Measurements from ENCODE around the gene FOXN4. TPM values are rescaled to one million over a fixed set of nuclear protein-coding genes. Genes with fewer than 3 reads are reported as not detected.

The FOXN4 gene
- total and polyA plus RNA-seq, 2 experiments from 2014 or later, result not detected

GRCh38 chr12:109256011-109256410 lies 53.1 kb downstream of the FOXN4 start:
- no peak overlapping the region for H3K4me3 ChIP-seq
- DNase-seq, result no peak
- H3K79me2 ChIP-seq (ENCODE audit: insufficient read depth), result no peaks in the 10 kb centered on the region
- no peaks in the 10 kb centered on the region for H3K36me3 ChIP-seq (ENCODE audit: low read depth)
- no peak overlapping the region for H2AFZ ChIP-seq
- in situ Hi-C loops (cut with MboI), result no loop called here
- H3K4me1 ChIP-seq (ENCODE audit: insufficient read depth), result no peaks in the 10 kb centered on the region
- TF ChIP-seq EZH2phosphoT487 (IDR thresholded peaks at IDR 0.05; ENCODE audit: insufficient read depth, low read depth), result no peak
- no peak for TF ChIP-seq EZH2 (IDR thresholded peaks at IDR 0.05; ENCODE audit: insufficient read depth, poor library complexity, severe bottlenecking)
- no peaks in the 10 kb centered on the region for H4K20me1 ChIP-seq (ENCODE audit: insufficient read depth)
- no peak overlapping the region for H3K27ac ChIP-seq
- WGBS, 2 experiments (ENCODE audit: low coverage in 1 of 2, low lambda C conversion rate in 2 of 2, missing lambda C conversion rate in 2 of 2), result 71 to 72% methylated on average over 8 of the region's 8 CpGs
- no peak overlapping the region for H3K9ac ChIP-seq
- no peaks in the 10 kb centered on the region for H3F3A ChIP-seq (ENCODE audit: insufficient read depth)
- H3K9me2 ChIP-seq (ENCODE audit: insufficient read depth), result no peaks in the 10 kb centered on the region
- H3K27me3 ChIP-seq (replicated peaks; ENCODE audit: insufficient read depth), result no peaks in the 10 kb centered on the region
- no peak overlapping the region for H3K4me2 ChIP-seq (ENCODE audit: unreplicated experiment)
- H3K9me3 ChIP-seq (ENCODE audit: low read depth), result no peaks in the 10 kb centered on the region

GRCh38 chr12:109255377-109255776 lies 53.7 kb downstream of the FOXN4 start:
- WGBS, 2 experiments (ENCODE audit: low coverage in 1 of 2, low lambda C conversion rate in 2 of 2, missing lambda C conversion rate in 2 of 2), result 81 to 83% methylated on average over 5 of the region's 5 CpGs
- Histone ChIP-seq H3K9me3 (ENCODE audit: low read depth) (no peaks in the 10 kb centered on the region), H3K36me3 (ENCODE audit: low read depth) (no peaks in the 10 kb centered on the region)

GRCh38 chr12:109253913-109254544 lies 55.1 kb downstream of the FOXN4 start:
- Histone ChIP-seq H3K9ac (no peak overlapping the region), H3K9me2 (ENCODE audit: insufficient read depth) (no peaks in the 10 kb centered on the region), H3K79me2 (ENCODE audit: insufficient read depth) (no peaks in the 10 kb centered on the region), H3K27me3 (replicated peaks; ENCODE audit: insufficient read depth) (no peaks in the 10 kb centered on the region), H3K4me1 (ENCODE audit: insufficient read depth) (no peaks in the 10 kb centered on the region), H3F3A (ENCODE audit: insufficient read depth) (no peaks in the 10 kb centered on the region), H3K36me3 (ENCODE audit: low read depth) (no peaks in the 10 kb centered on the region), H2AFZ (no peak overlapping the region), H3K9me3 (ENCODE audit: low read depth) (no peaks in the 10 kb centered on the region), H3K4me2 (ENCODE audit: unreplicated experiment) (no peak overlapping the region), H3K4me3 (no peak overlapping the region), H3K27ac (no peak overlapping the region), H4K20me1 (ENCODE audit: insufficient read depth) (no peaks in the 10 kb centered on the region)
- DNase-seq, result no peak
- in situ Hi-C loops (cut with MboI), result no loop called here
- 72% methylated on average over 7 of the region's 7 CpGs for WGBS, 2 experiments (ENCODE audit: low coverage in 1 of 2, low lambda C conversion rate in 2 of 2, missing lambda C conversion rate in 2 of 2)
- TF ChIP-seq EZH2phosphoT487 (IDR thresholded peaks at IDR 0.05; ENCODE audit: insufficient read depth, low read depth) (no peak), EZH2 (IDR thresholded peaks at IDR 0.05; ENCODE audit: insufficient read depth, poor library complexity, severe bottlenecking) (no peak)

More at GRCh38 chr12:109255377-109255776, 53.7 kb downstream of the FOXN4 start:
- Histone ChIP-seq H3K4me3 (no peak overlapping the region), H3F3A (ENCODE audit: insufficient read depth) (no peaks in the 10 kb centered on the region), H2AFZ (no peak overlapping the region), H4K20me1 (ENCODE audit: insufficient read depth) (no peaks in the 10 kb centered on the region), H3K4me2 (ENCODE audit: unreplicated experiment) (no peak overlapping the region), H3K9me2 (ENCODE audit: insufficient read depth) (no peaks in the 10 kb centered on the region), H3K9ac (no peak overlapping the region), H3K27me3 (replicated peaks; ENCODE audit: insufficient read depth) (no peaks in the 10 kb centered on the region), H3K4me1 (ENCODE audit: insufficient read depth) (no peaks in the 10 kb centered on the region), H3K79me2 (ENCODE audit: insufficient read depth) (no peaks in the 10 kb centered on the region), H3K27ac (no peak overlapping the region)
- in situ Hi-C loops (cut with MboI), result no loop called here
- DNase-seq, result peak; percentile 7
- no peak for TF ChIP-seq EZH2phosphoT487 (IDR thresholded peaks at IDR 0.05; ENCODE audit: insufficient read depth, low read depth)
- TF ChIP-seq EZH2 (IDR thresholded peaks at IDR 0.05; ENCODE audit: insufficient read depth, poor library complexity, severe bottlenecking), result no peak

GRCh38 chr12:109252799-109253198 lies 56.3 kb downstream of the FOXN4 start:
- Histone ChIP-seq H3K36me3 (ENCODE audit: low read depth) (no peaks in the 10 kb centered on the region), H3K4me1 (ENCODE audit: insufficient read depth) (no peaks in the 10 kb centered on the region), H3K4me2 (ENCODE audit: unreplicated experiment) (no peak overlapping the region), H3K9me2 (ENCODE audit: insufficient read depth) (no peaks in the 10 kb centered on the region), H3K79me2 (ENCODE audit: insufficient read depth) (no peaks in the 10 kb centered on the region), H3K27ac (no peak overlapping the region), H2AFZ (no peak overlapping the region), H3K4me3 (no peak overlapping the region), H3K9ac (no peak overlapping the region), H4K20me1 (ENCODE audit: insufficient read depth) (no peaks in the 10 kb centered on the region), H3K27me3 (replicated peaks; ENCODE audit: insufficient read depth) (no peaks in the 10 kb centered on the region), H3F3A (ENCODE audit: insufficient read depth) (no peaks in the 10 kb centered on the region), H3K9me3 (ENCODE audit: low read depth) (no peaks in the 10 kb centered on the region)
- TF ChIP-seq EZH2phosphoT487 (IDR thresholded peaks at IDR 0.05; ENCODE audit: insufficient read depth, low read depth), result no peak
- no peak for TF ChIP-seq EZH2 (IDR thresholded peaks at IDR 0.05; ENCODE audit: insufficient read depth, poor library complexity, severe bottlenecking)
- DNase-seq, result no peak
- 49 to 51% methylated on average over 4 of the region's 4 CpGs for WGBS, 2 experiments (ENCODE audit: low coverage in 1 of 2, low lambda C conversion rate in 2 of 2, missing lambda C conversion rate in 2 of 2)
- in situ Hi-C loops (cut with MboI), result no loop called here

Data from GM23248 (cell line).